GM21576 (cell line): ENCODE measurements around the gene SORCS1.

Experiments
- ATAC-seq: cut with Tn5 transposase; IDR thresholded peaks from one replicate; pipeline ENCODE4 v1.9.1; 2021; ENCODE audit warnings: mild to moderate bottlenecking, moderate library complexity; ENCODE audit not compliant: unreplicated experiment

Gene SORCS1

DNA sequence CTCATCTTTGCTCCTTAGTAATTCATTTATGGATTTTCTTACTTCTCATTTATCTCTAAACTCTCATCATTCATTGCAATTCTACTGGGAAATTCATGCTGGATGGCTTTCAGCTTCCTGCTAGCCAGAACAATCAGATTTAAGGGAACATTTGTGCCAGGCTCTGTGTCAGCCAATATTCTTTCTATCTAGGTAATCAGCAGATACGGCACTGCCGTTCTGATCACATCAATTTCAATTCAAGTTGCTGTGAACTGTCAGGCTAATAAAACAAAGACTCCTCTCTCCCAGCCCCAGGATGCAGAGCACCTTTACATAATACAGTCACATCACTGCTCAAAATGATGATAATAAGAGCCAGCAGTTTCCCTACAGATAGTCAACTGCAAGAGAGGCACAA, 468.3 kb downstream of the SORCS1 start:
- no peak for ATAC-seq

- no peak for ATAC-seq
Measured at GRCh38 chr10:106694696-106695095, 469.8 kb downstream of the SORCS1 start.

GRCh38 chr10:106682175-106682574, 482.3 kb downstream of the SORCS1 start:
- no peak for ATAC-seq

GRCh38 chr10:106680061-106680460, 484.4 kb downstream of the SORCS1 start:
- no peak for ATAC-seq

DNA sequence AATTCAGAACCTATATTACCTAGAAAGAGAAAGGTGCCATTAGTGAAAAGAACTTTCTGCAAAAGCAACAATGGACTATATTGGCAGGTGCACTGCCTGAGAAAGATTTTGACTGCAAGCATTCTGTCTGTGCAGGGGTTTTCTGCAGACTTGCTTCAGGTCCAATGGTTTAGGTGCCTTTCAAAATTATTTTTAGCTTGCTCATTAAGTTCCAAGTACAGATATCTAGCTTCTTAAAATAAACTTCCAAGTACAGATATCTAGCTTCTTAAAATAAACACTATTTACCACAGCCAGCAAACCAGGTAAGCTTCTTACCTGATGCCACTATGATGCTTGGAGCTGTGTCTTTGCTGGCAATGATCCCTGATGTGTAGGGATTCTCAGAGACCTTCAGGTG, 485.2 kb downstream of the SORCS1 start:
- ATAC-seq, result no peak

DNA sequence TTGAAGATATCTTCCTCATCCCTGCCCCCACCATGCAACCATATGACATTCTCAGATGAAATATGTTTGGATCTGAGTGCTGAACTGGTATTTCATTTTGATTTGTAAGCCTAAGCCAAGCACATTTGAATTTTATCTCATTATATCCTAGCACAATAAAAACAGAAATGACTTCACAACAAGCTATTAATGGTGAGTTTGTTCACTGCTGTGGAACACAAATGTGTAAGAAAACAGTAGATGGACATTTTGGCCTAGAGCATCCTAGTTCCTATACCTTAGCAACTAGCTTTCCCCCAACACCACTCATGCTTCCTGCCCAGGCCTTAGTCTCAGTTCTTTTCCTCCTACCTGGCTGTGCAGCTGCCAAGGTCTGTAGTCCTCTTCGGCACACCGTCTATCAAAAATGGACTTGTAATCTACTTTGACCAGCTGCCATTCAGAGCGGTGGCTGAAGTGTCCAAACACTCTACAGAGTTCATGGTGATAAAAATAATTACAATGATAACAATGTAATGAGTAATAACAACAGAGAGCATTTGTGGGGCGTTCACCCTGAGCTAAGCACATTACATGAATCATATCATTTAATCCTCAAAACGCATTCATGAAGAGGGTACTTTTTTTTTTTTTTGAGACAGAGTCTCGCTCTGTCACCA, 491.9 kb downstream of the SORCS1 start:
- no peak for ATAC-seq

GRCh38 chr10:106661767-106662140, 502.8 kb downstream of the SORCS1 start:
- ATAC-seq, result no peak

DNA sequence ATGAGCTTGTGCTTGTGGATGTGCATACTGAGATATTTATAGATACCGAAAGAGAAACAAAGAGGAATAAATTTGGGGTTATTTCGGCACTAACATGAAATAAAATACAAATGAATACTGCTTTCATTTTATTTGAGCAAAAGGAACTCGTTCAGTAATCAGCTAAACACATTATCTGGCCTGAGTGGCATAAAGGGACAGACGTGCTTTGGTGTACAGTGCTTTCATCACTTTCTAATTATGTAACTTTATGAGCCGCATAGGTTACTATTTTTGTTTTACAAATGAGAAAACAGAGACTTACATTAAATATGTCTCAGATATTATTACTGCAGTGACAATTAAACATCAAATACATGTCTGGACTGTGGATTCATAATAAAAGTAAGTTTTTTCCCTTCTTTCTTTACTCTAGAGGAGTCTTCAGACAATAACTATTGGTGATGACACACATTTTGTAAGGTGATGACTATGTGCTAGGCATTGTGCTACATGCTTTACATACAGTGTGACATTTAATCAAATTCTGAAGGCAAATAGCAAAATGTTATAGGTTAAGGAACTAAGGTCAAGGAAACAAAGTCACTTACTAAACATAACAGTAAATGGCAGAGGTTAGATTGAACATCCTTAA, 503.3 kb downstream of the SORCS1 start:
- ATAC-seq, result no peak

- ATAC-seq, result no peak
Measured at GRCh38 chr10:106660550-106660949, 504.0 kb downstream of the SORCS1 start.

DNA sequence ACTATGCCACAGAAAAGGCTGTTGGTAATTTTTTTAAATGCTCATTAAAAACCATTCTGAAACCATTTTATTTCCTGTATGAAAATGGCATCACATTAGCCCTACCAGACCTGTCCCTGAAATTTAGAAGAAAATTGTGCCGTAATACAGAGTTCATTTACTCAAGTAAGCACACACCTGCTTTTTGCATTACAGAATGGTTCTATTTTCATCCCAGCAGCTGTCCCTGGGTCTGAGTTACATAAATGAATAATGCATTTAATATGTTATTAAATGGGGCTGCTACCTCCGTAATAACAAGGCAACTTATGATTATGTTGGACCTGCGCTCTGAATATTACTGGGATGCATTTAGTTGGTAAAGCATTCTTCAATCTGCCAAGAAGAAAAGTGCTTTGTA, 508.9 kb downstream of the SORCS1 start:
- ATAC-seq, result no peak

- no peak for ATAC-seq
Measured at GRCh38 chr10:106655165-106655564, 509.3 kb downstream of the SORCS1 start.

DNA sequence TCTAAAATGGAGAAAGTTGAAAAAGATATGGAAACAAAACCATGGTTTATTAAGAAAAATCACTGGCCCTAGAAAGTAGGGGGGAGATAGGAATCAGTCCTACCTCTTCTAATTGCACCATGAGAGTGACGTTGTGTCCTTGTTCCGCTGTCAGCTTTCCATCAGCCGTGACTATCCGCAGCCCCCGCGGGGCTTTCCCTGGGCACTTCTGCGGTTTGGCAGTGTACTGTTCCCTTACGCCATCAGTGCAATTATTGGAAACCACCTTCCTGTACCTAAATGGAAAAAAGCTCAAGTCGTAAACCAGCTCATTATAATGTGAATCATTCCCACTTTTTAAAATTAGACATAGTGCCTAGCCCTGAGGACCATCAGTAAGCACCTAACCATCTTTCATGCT, 512.2 kb downstream of the SORCS1 start:
- no peak for ATAC-seq

DNA sequence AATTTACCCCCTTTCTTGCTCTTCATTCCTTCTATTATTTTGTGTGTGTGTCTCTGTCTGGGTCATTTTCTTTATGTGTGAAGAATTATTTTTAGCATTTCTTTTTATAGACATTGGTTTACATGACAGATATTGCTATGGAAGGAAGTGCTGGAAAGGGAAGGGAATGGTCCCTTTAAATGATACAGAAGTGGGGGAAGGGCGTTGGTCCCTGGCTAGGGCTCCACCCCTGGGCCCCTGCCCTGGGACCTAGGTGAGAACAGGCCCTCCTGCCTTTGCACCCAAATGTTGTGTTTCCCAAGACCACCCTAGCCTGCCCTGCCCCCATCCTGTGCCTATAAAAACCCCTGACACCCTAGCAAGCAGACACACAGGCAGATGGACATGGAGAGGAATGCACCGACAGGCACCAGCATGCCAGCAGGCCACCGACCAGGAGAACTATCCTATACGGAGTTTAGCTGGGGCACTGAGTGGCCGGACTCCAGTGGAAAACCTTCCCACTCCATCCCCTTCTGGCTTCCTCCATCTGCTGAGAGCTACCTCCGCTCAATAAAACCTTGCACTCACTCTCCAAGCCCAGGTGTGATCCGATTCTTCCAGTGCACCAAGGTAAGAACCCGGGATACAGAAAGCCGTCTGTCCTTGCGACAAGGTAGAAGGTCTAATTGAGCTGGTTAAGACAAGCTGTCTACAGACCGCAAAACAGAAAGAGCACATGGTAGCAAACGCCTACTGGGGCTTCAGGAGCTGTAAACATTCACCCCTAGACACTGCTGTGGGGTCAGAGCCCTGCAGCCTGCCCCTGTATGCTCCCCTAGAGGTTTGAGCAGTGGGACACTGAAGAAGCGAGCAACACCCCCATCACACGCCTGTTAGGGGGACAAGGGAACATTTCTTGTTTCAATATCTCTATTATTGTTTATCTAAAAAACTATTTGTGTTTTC, 515.7 kb downstream of the SORCS1 start:
- no peak for ATAC-seq

DNA sequence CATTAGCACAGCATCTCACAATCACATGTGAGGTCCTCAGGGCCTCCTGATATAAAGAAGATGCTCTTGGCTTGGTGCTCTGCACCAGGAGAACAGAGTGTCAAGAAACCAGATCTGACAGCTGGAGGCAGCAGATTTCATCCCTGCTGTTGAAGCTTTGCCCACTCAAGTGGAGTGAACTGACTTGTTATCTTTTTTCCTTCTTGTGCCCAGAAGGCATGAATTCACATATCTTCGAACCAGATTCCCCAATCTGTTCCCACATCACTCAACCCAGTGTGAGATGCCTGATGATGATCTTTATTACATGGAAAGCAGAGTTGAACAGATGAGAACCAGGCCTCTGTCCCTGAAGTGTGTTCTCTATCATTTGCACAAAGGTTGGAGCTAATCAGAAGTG, 521.0 kb downstream of the SORCS1 start:
- no peak for ATAC-seq

- no peak for ATAC-seq
Measured at GRCh38 chr10:106637873-106638272, 526.6 kb downstream of the SORCS1 start.

DNA sequence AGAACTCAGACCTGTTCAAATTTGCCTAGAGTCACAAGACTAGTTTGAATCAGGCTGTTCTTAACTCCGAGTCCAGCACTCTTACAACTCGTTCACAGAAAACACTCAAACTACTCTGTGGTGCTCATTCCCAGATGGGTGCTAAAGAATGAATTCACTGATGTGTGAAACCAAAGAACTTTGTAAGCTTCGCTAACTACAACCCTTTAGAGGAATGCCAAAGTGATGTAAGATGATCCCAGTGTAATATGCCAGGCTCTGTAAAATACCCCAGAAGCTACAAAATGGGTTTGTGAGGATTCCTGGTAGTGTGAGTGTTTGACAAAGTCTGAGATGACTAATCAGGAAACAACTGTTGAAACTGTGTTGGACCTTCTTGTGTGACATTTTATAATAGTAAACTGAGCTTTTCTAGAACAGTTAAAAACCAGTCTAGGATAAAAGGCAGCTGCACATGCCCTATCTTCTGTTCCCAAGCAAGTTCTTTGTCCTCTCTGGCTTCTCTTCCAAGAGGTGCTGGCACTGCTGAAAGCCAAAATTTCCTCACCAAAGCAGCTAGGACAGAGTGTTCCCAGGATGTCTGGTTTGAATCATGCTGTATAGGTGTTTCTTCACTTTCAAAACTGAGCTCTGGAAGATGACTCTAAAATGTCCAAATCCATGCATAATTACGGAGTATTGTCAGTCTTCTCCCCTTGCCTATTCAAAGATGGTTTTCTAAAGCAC, 527.6 kb downstream of the SORCS1 start:
- no peak for ATAC-seq

DNA sequence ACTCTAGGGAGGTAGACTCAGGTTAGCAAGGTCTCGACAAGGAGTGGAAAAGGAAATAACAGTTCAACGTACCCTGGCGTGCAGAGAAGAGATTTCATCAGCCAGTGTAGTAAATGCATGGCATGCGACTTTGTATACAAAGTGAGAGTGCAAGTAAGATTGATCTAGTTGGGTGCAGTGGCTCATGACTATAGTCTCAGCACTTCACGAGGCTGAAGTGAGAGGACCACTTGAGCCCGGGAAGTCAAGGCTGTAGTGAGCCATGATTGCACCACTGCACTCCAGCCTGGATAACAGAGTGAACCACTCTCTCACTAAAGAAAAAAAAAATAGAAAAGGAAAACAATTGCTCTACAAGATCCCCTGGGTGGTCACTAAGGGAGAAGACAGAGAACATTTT, 528.6 kb downstream of the SORCS1 start:
- ATAC-seq, result no peak

- ATAC-seq, result no peak
Measured at GRCh38 chr10:106631016-106631702, 533.3 kb downstream of the SORCS1 start.

DNA sequence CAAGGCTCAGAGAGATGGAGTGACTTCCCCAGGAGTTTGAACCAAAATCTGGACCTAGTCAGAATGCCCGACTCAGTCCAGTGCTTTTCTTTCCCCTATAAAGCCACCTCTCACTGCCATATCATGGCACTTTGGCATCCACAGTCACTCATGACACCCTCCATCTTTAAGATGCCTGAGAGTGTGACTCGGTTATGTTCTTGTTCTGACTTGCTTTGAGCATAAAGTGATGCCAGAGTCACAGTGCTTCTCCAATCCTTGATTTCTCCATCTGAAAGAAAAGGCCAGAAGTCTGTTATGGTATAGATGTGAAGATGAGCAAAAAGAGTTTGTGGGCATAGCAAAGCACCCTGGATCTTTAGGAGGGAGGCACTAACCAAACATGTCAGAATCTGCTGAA, 538.1 kb downstream of the SORCS1 start:
- ATAC-seq, result no peak

DNA sequence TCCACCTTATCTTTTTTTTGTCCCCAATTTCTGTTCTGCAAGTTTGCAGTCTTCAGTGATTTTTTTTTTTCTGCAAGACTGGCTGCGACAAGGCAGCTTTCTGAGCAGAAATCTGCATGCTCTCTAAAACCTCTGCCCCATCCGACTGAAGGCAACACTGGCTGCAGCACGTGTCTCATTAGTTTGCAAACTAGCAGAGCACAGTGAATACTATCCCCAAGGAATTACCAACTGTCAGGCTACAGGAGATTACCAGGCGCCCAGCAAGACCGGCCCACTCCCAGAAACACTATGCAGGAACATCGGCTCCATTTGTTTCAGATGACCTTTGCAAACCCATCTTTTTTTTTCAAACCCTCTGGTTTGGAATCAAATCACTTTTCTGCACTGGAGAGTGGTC, 538.8 kb downstream of the SORCS1 start:
- ATAC-seq, result no peak

DNA sequence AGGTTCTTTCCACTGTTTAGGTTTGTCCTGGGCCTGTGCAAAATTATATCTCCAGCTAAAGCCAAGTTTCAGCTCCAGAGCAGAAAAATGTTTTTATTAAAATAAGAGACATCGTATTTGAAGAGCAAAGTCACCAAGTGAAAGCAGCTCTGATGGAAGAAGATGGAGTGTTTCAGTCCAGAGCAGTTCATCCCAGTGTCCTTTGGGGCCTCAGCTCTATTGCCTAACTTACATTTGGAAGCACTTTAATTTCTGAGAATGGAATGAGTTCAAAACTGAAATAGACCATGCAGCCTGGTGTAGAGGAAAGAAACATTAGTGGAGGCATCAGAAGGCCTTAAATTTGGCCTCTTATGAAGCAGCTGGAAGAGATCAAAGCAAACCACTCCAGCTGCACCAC, 545.2 kb downstream of the SORCS1 start:
- no peak for ATAC-seq
